GM18909 (cell line): ENCODE results near the gene RRM2.

Experiments
- ATAC-seq: cut with Tn5 transposase; IDR thresholded peaks from one replicate; pipeline ENCODE4 v1.9.1; 2021; ENCODE audit warnings: mild to moderate bottlenecking; ENCODE audit not compliant: unreplicated experiment, poor library complexity

The RRM2 gene

GRCh38 chr2:10148268-10148667, 25.7 kb downstream of the RRM2 start:
- ATAC-seq: no peak

- no peak for ATAC-seq
These were observed 27.1 kb downstream of the RRM2 start for GRCh38 chr2:10149635-10150034.

GRCh38 chr2:10150436-10150835, 27.9 kb downstream of the RRM2 start:
- no peak for ATAC-seq

- no peak for ATAC-seq
These were observed 28.9 kb downstream of the RRM2 start for GRCh38 chr2:10151462-10151861.

GRCh38 chr2:10157293-10157692, 34.8 kb downstream of the RRM2 start:
- no peak for ATAC-seq

GRCh38 chr2:10158681-10159080, 36.1 kb downstream of the RRM2 start:
- no peak for ATAC-seq

GRCh38 chr2:10159086-10159485, 36.5 kb downstream of the RRM2 start:
- ATAC-seq: no peak

GRCh38 chr2:10159581-10160131, 37.1 kb downstream of the RRM2 start:
- no peak for ATAC-seq

GRCh38 chr2:10160203-10160955, 37.8 kb downstream of the RRM2 start:
- ATAC-seq: no peak

- ATAC-seq: no peak
These were observed 38.8 kb downstream of the RRM2 start for GRCh38 chr2:10161206-10161931.

GRCh38 chr2:10161961-10162441, 39.5 kb downstream of the RRM2 start:
- no peak for ATAC-seq

- ATAC-seq: no peak
These were observed 40.3 kb downstream of the RRM2 start for GRCh38 chr2:10162586-10163497.

- ATAC-seq: no peak
These were observed 41.3 kb downstream of the RRM2 start for GRCh38 chr2:10163498-10164486.

- no peak for ATAC-seq
These were observed 42.1 kb downstream of the RRM2 start for GRCh38 chr2:10164601-10165000.

- ATAC-seq: no peak
These were observed 42.7 kb downstream of the RRM2 start for GRCh38 chr2:10165282-10165681.

- no peak for ATAC-seq
These were observed 43.5 kb downstream of the RRM2 start for GRCh38 chr2:10165861-10166675.

GRCh38 chr2:10166676-10167292, 44.2 kb downstream of the RRM2 start:
- no peak for ATAC-seq

- ATAC-seq: no peak
These were observed 44.8 kb downstream of the RRM2 start for GRCh38 chr2:10167316-10167715.
